ENCODE measurements around the gene FUT1.
"Not testable (repeated sequence)": the region's sequence is repeated elsewhere in the genome, so short reads cannot be mapped to it uniquely, and the experiment has no call there.

Gene FUT1

GRCh38 chr19:48739404-48740163, 12.9 kb downstream of the FUT1 start:
- no peak for DNase-seq

GRCh38 chr19:48738557-48739403, 13.7 kb downstream of the FUT1 start:
- no peak for DNase-seq

GRCh38 chr19:48737360-48737998, 15.0 kb downstream of the FUT1 start:
- DNase-seq, result no peak

- no peak for DNase-seq
Measured at GRCh38 chr19:48735031-48735615, 17.3 kb downstream of the FUT1 start.

- DNase-seq, result no peak
Measured at GRCh38 chr19:48734625-48735024, 17.8 kb downstream of the FUT1 start.

- no peak for DNase-seq
Measured at GRCh38 chr19:48731452-48731851, 21.0 kb downstream of the FUT1 start.

GRCh38 chr19:48728911-48729664, 23.4 kb downstream of the FUT1 start:
- DNase-seq, result no peak

- DNase-seq, result no peak
Measured at GRCh38 chr19:48726556-48726955, 25.9 kb downstream of the FUT1 start.

- DNase-seq, result no peak
Measured at GRCh38 chr19:48724796-48725753, 27.4 kb downstream of the FUT1 start.

- no peak for DNase-seq
Measured at GRCh38 chr19:48722196-48722708, 30.2 kb downstream of the FUT1 start.

GRCh38 chr19:48720613-48721296, 31.7 kb downstream of the FUT1 start:
- DNase-seq, result peak; percentile 98

GRCh38 chr19:48720251-48720612, 32.2 kb downstream of the FUT1 start:
- no peak for DNase-seq

- no peak for DNase-seq
Measured at GRCh38 chr19:48719263-48720171, 32.9 kb downstream of the FUT1 start, which contains the start of gene MAMSTR. MAMSTR (minus strand) TSS chr19:48719725; CDS start chr19:48719031, 694 bp downstream.

GRCh38 chr19:48718711-48719231, 33.7 kb downstream of the FUT1 start:
- no peak for DNase-seq

GRCh38 chr19:48718106-48718505, 34.3 kb downstream of the FUT1 start:
- DNase-seq, result not testable (repeated sequence)

GRCh38 chr19:48716562-48717291, 35.7 kb downstream of the FUT1 start:
- DNase-seq, result no peak

GRCh38 chr19:48715681-48716171, 36.7 kb downstream of the FUT1 start:
- DNase-seq, result no peak

All from NCI-H1436 treated with DMSO at 0.1 percent for 48 hours (cell line).